Endothelial cell of umbilical vein (primary cell): ENCODE results near the gene HECW1. TPM values are rescaled to one million over a fixed set of nuclear protein-coding genes. Genes with fewer than 3 reads are reported as not detected.

Experiments used
- BruUV-seq: library from RNA; stranded (reverse); fragments of 400-500 nt; replicated peaks from 2 replicates; lab custom pipeline; 2021; lab: Mats Ljungman, UMichigan
- CTCF ChIA-PET: fragments of 300-600, 350-600 bp; sonication (Branson Sonifier 250); formaldehyde crosslinking; loops from one replicate; lab custom pipeline; 2021; ENCODE audit warnings: antibody characterized with exemption, inconsistent platforms; lab: Charles Lee
- POLR2A ChIA-PET: fragments of 300-600, 350-600 bp; sonication (Branson Sonifier 250); formaldehyde crosslinking; loops from one replicate; lab custom pipeline; 2021; ENCODE audit warnings: antibody characterized with exemption, inconsistent platforms; lab: Charles Lee
- DNase-seq: peaks from one replicate; pipeline ENCODE4 v3.0.0-alpha.2; 2011; ENCODE audit warnings: low read depth, low spot score
- FAIRE-seq: peaks from 2 replicates; lab custom pipeline; 2011; peaks lifted over from hg19 to GRCh38; lab: Jason Lieb, UNC
- H2AFZ ChIP-seq: 2 replicates; pipeline ENCODE4 v1.6.0; 2012; ENCODE audit warnings: low read depth, low read length, control low read depth, inconsistent platforms
- H3K27ac ChIP-seq: 2 replicates; pipeline ENCODE4 v1.5.1; 2011; ENCODE audit warnings: low read depth, mild to moderate bottlenecking, control low read depth, low read length, moderate library complexity; ENCODE audit not compliant: insufficient read depth
- H3K27me3 ChIP-seq, 2 experiments: 2 replicates each; pipeline versions ENCODE4 v1.6.0 to v1.6.1; 2011; ENCODE audit warnings: low read length in 2 of 2, mixed read lengths in 1 of 2; ENCODE audit not compliant: control insufficient read depth in 2 of 2, insufficient read depth in 2 of 2
- H3K36me3 ChIP-seq, 2 experiments: 2 replicates in 1 of 2; 3 replicates in 1 of 2; pipeline ENCODE4 v1.5.1; 2011; ENCODE audit warnings: low read length in 2 of 2, mild to moderate bottlenecking in 1 of 2, moderate library complexity in 1 of 2; ENCODE audit not compliant: control insufficient read depth in 2 of 2, insufficient read depth in 2 of 2; ENCODE audit errors: extremely low read depth in 1 of 2
- H3K4me1 ChIP-seq: 3 replicates; pipeline ENCODE4 v1.5.1; 2011; ENCODE audit warnings: mild to moderate bottlenecking, low read length; ENCODE audit not compliant: control insufficient read depth, insufficient read depth; ENCODE audit errors: extremely low read depth
- H3K4me2 ChIP-seq: 2 replicates; pipeline ENCODE4 v1.6.1; 2011; ENCODE audit warnings: low read length, control low read depth, mixed read lengths; ENCODE audit not compliant: insufficient read depth
- H3K4me3 ChIP-seq, 3 experiments: fragments of 200-600 bp in 1 of 3; sonication (generic), shearing (Covaris generic) in 1 of 3; replicated peaks in 1 of 3; 2 replicates each; pipeline ENCODE4 v1.5.1; 2011 to 2016; ENCODE audit warnings: control low read depth in 3 of 3, low read length in 3 of 3, mild to moderate bottlenecking in 2 of 3, inconsistent platforms in 1 of 3, low read depth in 1 of 3, moderate library complexity in 1 of 3; ENCODE audit not compliant: insufficient read depth in 1 of 3
- H3K79me2 ChIP-seq: 2 replicates; pipeline ENCODE4 v1.6.0; 2012; ENCODE audit warnings: low read length, inconsistent platforms; ENCODE audit not compliant: control insufficient read depth, insufficient read depth
- H3K9ac ChIP-seq: replicated peaks from 2 replicates; pipeline ENCODE3; 2011; ENCODE audit warnings: low read length, control low read depth; ENCODE audit not compliant: insufficient read depth; ENCODE audit errors: extremely low read depth
- H3K9me1 ChIP-seq: replicated peaks from 3 replicates; pipeline ENCODE4 v1.6.0; 2011; ENCODE audit warnings: mild to moderate bottlenecking, low read length; ENCODE audit not compliant: control insufficient read depth, insufficient read depth; ENCODE audit errors: extremely low read depth
- H3K9me3 ChIP-seq: replicated peaks from 2 replicates; pipeline ENCODE4 v1.5.1; 2012; ENCODE audit warnings: low read length, inconsistent platforms; ENCODE audit not compliant: control insufficient read depth, insufficient read depth
- H4K20me1 ChIP-seq: replicated peaks from 2 replicates; pipeline ENCODE3; 2011; ENCODE audit warnings: mild to moderate bottlenecking, low read length; ENCODE audit not compliant: control insufficient read depth, insufficient read depth; ENCODE audit errors: extremely low read depth
- EZH2 ChIP-seq: IDR thresholded peaks from 2 replicates; pipeline ENCODE4 v1.6.1; 2012; ENCODE audit warnings: borderline replicate concordance, low read depth, mild to moderate bottlenecking, moderate library complexity, low read length, inconsistent platforms; ENCODE audit not compliant: severe bottlenecking
- FOS ChIP-seq: IDR thresholded peaks from 2 replicates; pipeline ENCODE4 v1.6.1; 2011; ENCODE audit warnings: mild to moderate bottlenecking, low read length, moderate library complexity, borderline replicate concordance; ENCODE audit not compliant: insufficient read depth
- GATA2 ChIP-seq: IDR thresholded peaks from 2 replicates; pipeline ENCODE4 v1.7.0; 2011; ENCODE audit warnings: low read depth, mild to moderate bottlenecking, moderate library complexity, mixed read lengths, low read length; ENCODE audit not compliant: insufficient read length, insufficient read depth
- JUN ChIP-seq: IDR thresholded peaks from 2 replicates; pipeline ENCODE4 v1.6.1; 2011; ENCODE audit warnings: borderline replicate concordance, low read depth; ENCODE audit not compliant: insufficient read length, insufficient read depth
- MYC ChIP-seq: IDR thresholded peaks from one replicate; pipeline ENCODE4 v1.6.1; 2011; ENCODE audit warnings: mild to moderate bottlenecking, low read depth, low read length
- POLR2A ChIP-seq: IDR thresholded peaks from 2 replicates; pipeline ENCODE4 v1.6.1; 2012; ENCODE audit warnings: low read depth, mild to moderate bottlenecking, control low read depth, low read length
- POLR2AphosphoS5 ChIP-seq: IDR thresholded peaks from 2 replicates; pipeline ENCODE4 v1.6.1; 2012; ENCODE audit warnings: low read depth, mild to moderate bottlenecking, control low read depth, low read length, moderate library complexity; ENCODE audit not compliant: insufficient read depth
- dilution Hi-C: fragments of 300-500 bp; cut with MboI; formaldehyde crosslinking; loops from one replicate; pipeline ENCODE4 v1.15.0; 2019; ENCODE audit warnings: low sequenced_read_pairs; ENCODE audit not compliant: extremely low pct_ligation_motif_present
- intact Hi-C: fragments of 100-400 bp; cut with micrococcal nuclease; formaldehyde crosslinking; loops from one replicate; pipeline ENCODE4 v1.10.0; 2022
- polyA plus RNA-seq, 4 experiments: library from polyadenylated mRNA; depleted of rRNA in 3 of 4; stranded (reverse) in 3 of 4; unstranded in 1 of 4; fragments of >200 nt; gene quantifications; 2 replicates each; pipeline versions ENCODE4 v1.2.1 to v1.2.3, GENCODE V29; 2011 to 2012; ENCODE audit warnings: missing spikeins in 1 of 4
- total RNA-seq: library from RNA; stranded (reverse); gene quantifications from 2 replicates; pipeline ENCODE4 v1.2.3, GENCODE V29; 2021
- TF ChIP-seq, protein P1 (sequence below): IDR thresholded peaks from 2 replicates; pipeline ENCODE4 v1.6.1; 2011; ENCODE audit not compliant: insufficient read depth, insufficient read length
- TF ChIP-seq, protein P2 (sequence below), 2 donors: IDR thresholded peaks; 1 replicate in 1 of 2; 2 replicates in 1 of 2; pipeline ENCODE4 v1.5.1; 2011; ENCODE audit warnings: low read length in 2 of 2, mild to moderate bottlenecking in 2 of 2, moderate library complexity in 2 of 2, control low read depth in 1 of 2, inconsistent platforms in 1 of 2, low read depth in 1 of 2; ENCODE audit not compliant: insufficient read depth in 1 of 2; ENCODE audit errors: extremely low read depth in 1 of 2

The HECW1 gene
- total and polyA plus RNA-seq, 2 donors (not counting 3 experiments of a cell fraction or from before 2014, with no cell fraction given): not detected

DNA sequence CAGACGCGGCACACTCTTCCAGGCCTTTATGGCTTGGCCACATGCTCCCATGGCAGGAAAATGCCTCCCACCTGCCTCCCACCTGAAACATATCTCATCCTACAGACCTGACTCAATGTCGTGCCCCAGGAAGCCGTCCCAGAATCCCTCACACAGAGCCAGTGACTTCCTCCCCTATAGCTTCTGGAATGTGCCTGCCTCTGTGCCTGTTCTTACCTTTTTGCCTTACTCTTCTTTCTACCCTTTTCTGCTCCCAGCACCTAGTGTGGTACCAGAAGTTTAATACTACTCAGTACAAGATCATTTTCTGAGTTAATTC lies 346.5 kb downstream of the HECW1 start:
- Histone ChIP-seq H3K4me2 (no peak overlapping the region), H3K27ac (no peak overlapping the region), H3K4me3 (no peak overlapping the region), H3K36me3 (no peaks in the 10 kb centered on the region), H2AFZ (no peak overlapping the region), H3K4me1 (peaks cover 3% of the 10 kb centered on the region), H4K20me1 (no peaks in the 10 kb centered on the region), H3K9me1 (no peaks in the 10 kb centered on the region), H3K9ac (no peak overlapping the region), H3K9me3 (no peaks in the 10 kb centered on the region), H3K79me2 (no peaks in the 10 kb centered on the region), H3K27me3 (peaks cover 2 to 9% of the 10 kb centered on the region in 2 experiments)
- ChIA-PET CTCF (no interaction called here), POLR2A (no interaction called here)
- TF ChIP-seq POLR2A: no peak
- TF ChIP-seq JUN: no peak
- TF ChIP-seq MYC: no peak
- intact Hi-C loops: loop anchor here (5.0 to 10.0 kb wide), 3 partner anchors 243 to 376 kb away; no protein-coding TSS in a partner anchor
- BruUV-seq: no TSS peak
- dilution Hi-C loops: no loop called here
- FAIRE-seq (no peak), DNase-seq (no peak)

DNA sequence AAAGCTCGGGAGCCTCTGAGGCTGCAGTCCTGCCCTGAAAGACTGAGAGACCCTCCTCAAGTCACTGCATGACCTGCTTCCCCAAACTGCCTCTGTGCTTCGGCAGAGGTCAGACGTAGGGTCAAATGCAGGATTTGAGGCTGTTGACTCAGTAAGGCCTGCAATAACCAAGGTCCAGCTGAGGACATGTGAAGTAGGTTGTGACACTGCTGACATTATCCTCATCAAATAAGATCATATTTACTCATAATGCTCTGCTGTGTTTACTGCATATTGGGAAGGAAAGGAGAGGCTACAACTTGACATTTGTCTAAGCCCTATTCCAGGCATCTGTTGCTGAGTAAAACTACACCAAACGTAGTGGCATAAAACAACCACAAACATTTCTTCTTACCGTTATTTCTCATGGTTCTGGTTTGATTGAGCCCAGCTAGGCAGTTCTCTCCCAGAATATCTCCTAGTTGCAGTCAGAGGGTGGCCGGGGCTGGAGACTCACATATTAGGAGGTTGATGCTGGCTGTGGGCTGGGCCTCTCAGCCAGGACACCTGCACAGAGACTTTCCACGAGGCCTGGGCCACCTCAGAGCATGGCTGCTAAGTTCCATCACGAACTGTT lies 348.4 kb downstream of the HECW1 start:
- BruUV-seq: no TSS peak
- TF ChIP-seq JUN (no peak), GATA2 (no peak), MYC (no peak), POLR2A (no peak), EZH2 (no peak), POLR2AphosphoS5 (no peak), FOS (no peak)
- TF ChIP-seq, protein P1, sequence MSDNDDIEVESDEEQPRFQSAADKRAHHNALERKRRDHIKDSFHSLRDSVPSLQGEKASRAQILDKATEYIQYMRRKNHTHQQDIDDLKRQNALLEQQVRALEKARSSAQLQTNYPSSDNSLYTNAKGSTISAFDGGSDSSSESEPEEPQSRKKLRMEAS: no peak
- TF ChIP-seq, protein P2, sequence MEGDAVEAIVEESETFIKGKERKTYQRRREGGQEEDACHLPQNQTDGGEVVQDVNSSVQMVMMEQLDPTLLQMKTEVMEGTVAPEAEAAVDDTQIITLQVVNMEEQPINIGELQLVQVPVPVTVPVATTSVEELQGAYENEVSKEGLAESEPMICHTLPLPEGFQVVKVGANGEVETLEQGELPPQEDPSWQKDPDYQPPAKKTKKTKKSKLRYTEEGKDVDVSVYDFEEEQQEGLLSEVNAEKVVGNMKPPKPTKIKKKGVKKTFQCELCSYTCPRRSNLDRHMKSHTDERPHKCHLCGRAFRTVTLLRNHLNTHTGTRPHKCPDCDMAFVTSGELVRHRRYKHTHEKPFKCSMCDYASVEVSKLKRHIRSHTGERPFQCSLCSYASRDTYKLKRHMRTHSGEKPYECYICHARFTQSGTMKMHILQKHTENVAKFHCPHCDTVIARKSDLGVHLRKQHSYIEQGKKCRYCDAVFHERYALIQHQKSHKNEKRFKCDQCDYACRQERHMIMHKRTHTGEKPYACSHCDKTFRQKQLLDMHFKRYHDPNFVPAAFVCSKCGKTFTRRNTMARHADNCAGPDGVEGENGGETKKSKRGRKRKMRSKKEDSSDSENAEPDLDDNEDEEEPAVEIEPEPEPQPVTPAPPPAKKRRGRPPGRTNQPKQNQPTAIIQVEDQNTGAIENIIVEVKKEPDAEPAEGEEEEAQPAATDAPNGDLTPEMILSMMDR (IDR thresholded peaks at IDR 0.05; ENCODE audit: extremely low read depth in 1 of 2, insufficient read depth in 1 of 2, low read depth in 1 of 2, low read length in 2 of 2): no peak
- FAIRE-seq (no peak), DNase-seq (no peak)
- CTCF ChIA-PET: interaction anchor here (1.7 kb wide), 1 partner anchor 21 kb away, joined by 5 read pairs; no protein-coding TSS in a partner anchor
- no peaks in the 10 kb centered on the region for H3K9me1 ChIP-seq
- no peak overlapping the region for H3K4me2 ChIP-seq
- dilution Hi-C loops (no loop called here), intact Hi-C loops (no loop called here)
- H3K4me3 ChIP-seq: no peak overlapping the region
- no peaks in the 10 kb centered on the region for H3K36me3 ChIP-seq
- H3K9ac ChIP-seq: no peak overlapping the region
- no peak overlapping the region for H2AFZ ChIP-seq
- H3K9me3 ChIP-seq: no peaks in the 10 kb centered on the region
- POLR2A ChIA-PET: no interaction called here
- H3K79me2 ChIP-seq: no peaks in the 10 kb centered on the region
- peaks cover 2 to 6% of the 10 kb centered on the region in 2 experiments for H3K27me3 ChIP-seq
- no peak overlapping the region for H3K27ac ChIP-seq
- H4K20me1 ChIP-seq: no peaks in the 10 kb centered on the region
- H3K4me1 ChIP-seq: no peaks in the 10 kb centered on the region
